GM12878 (cell line): Measurements from ENCODE around the gene GPR108. TPM values are rescaled to one million over a fixed set of nuclear protein-coding genes. Genes with fewer than 3 reads are reported as not detected.

Source experiments
- ATAC-seq: fragments of 200-7000 bp; cut with Tn5 transposase; 3 replicates; pipeline ENCODE4 v1.9.1; 2020; ENCODE audit warnings: mild to moderate bottlenecking, moderate library complexity
- BruUV-seq: library from RNA; stranded (reverse); fragments of 400-500 nt; replicated peaks from 2 replicates; lab custom pipeline; 2021; lab: Mats Ljungman, UMichigan
- CTCF ChIA-PET: fragments of 300-600 bp; sonication (Branson Sonifier 250); formaldehyde crosslinking; extraction: SDS; loops from one replicate; lab custom pipeline; 2021; ENCODE audit warnings: inconsistent platforms; lab: Yijun Ruan, JAX
- POLR2A ChIA-PET: fragments of 350-600 bp; formaldehyde crosslinking; extraction: SDS; loops from one replicate; lab custom pipeline; 2021; ENCODE audit warnings: inconsistent platforms; lab: Charles Lee
- RAD21 ChIA-PET: fragments of 300-600 bp; sonication (Branson Sonifier 250); formaldehyde crosslinking; loops from one replicate; lab custom pipeline; 2023; ENCODE audit warnings: antibody characterized with exemption; ENCODE audit not compliant: unreplicated experiment; lab: Charles Lee
- SMC1A ChIA-PET: fragments of 300-600 bp; sonication (Branson Sonifier 250); formaldehyde crosslinking; loops from one replicate; lab custom pipeline; 2023; ENCODE audit not compliant: unreplicated experiment, uncharacterized antibody; lab: Charles Lee
- DNase-seq: peaks from one replicate; pipeline ENCODE4 v3.0.0-alpha.2; 2011; ENCODE audit warnings: low read depth, low spot score
- FAIRE-seq: peaks from 3 replicates; lab custom pipeline; 2011; peaks lifted over from hg19 to GRCh38; lab: Jason Lieb, UNC
- H2AFZ ChIP-seq: 2 replicates; pipeline ENCODE4 v1.6.0; 2011; ENCODE audit warnings: low read depth, low read length, control low read depth; ENCODE audit not compliant: control insufficient read depth
- H3K27ac ChIP-seq: 2 replicates; pipeline ENCODE4 v1.5.1; 2011; ENCODE audit warnings: control low read depth; ENCODE audit not compliant: control insufficient read depth, insufficient read depth
- H3K27me3 ChIP-seq, 2 experiments: replicated peaks in 1 of 2; 2 replicates each; pipeline versions ENCODE4 v1.6.0 to v1.6.1; 2011; ENCODE audit warnings: low read length in 1 of 2; ENCODE audit not compliant: control insufficient read depth in 2 of 2, insufficient read depth in 2 of 2
- H3K36me3 ChIP-seq, 2 experiments: 2 replicates each; pipeline ENCODE4 v1.5.1; 2011; ENCODE audit warnings: low read length in 1 of 2; ENCODE audit not compliant: control insufficient read depth in 2 of 2, insufficient read depth in 2 of 2
- H3K4me1 ChIP-seq: 2 replicates; pipeline ENCODE4 v1.6.1; 2011; ENCODE audit warnings: mild to moderate bottlenecking, low read length, moderate library complexity, mixed read lengths; ENCODE audit not compliant: control insufficient read depth, insufficient read depth
- H3K4me2 ChIP-seq: 2 replicates; pipeline ENCODE4 v1.6.0; 2011; ENCODE audit warnings: control low read depth; ENCODE audit not compliant: control insufficient read depth, insufficient read depth
- H3K4me3 ChIP-seq: fragments of 200-600 bp; sonication (generic); 2 replicates; pipeline ENCODE4 v1.5.1; 2016
- H3K79me2 ChIP-seq: 2 replicates; pipeline ENCODE4 v1.6.0; 2011; ENCODE audit warnings: low read length; ENCODE audit not compliant: control insufficient read depth, insufficient read depth
- H3K9ac ChIP-seq: 2 replicates; pipeline ENCODE4 v1.8.0; 2011; ENCODE audit warnings: low read length, control low read depth, mixed read lengths; ENCODE audit not compliant: control insufficient read depth, insufficient read depth
- H3K9me3 ChIP-seq: replicated peaks from 3 replicates; pipeline ENCODE4 v1.5.1; 2011; ENCODE audit warnings: mild to moderate bottlenecking, low read length; ENCODE audit not compliant: control insufficient read depth, insufficient read depth
- H4K20me1 ChIP-seq: 2 replicates; pipeline ENCODE4 v1.6.0; 2011; ENCODE audit not compliant: control insufficient read depth, insufficient read depth
- BACH1 ChIP-seq: fragments of 450-650 bp; IDR thresholded peaks from 2 replicates; pipeline ENCODE4 v1.6.1; 2017; ENCODE audit warnings: mild to moderate bottlenecking, borderline replicate concordance
- BHLHE40 ChIP-seq, 2 experiments: fragments of 450-650 bp in 1 of 2; IDR thresholded peaks; 2 replicates each; pipeline ENCODE4 v1.6.1; 2011 to 2017; ENCODE audit warnings: low read depth in 2 of 2, borderline replicate concordance in 1 of 2, improper control_type of control experiment in 1 of 2, low read length in 1 of 2, mild to moderate bottlenecking in 1 of 2
- BRCA1 ChIP-seq: IDR thresholded peaks from 2 replicates; pipeline ENCODE4 v1.6.1; 2011; ENCODE audit warnings: low read depth, low read length, improper control_type of control experiment
- CREM ChIP-seq: IDR thresholded peaks from 2 replicates; pipeline ENCODE4 v1.6.1; 2014; ENCODE audit warnings: antibody characterized with exemption, low read depth
- ESRRA ChIP-seq: IDR thresholded peaks from 2 replicates; pipeline ENCODE4 v1.6.1; 2012; ENCODE audit warnings: mild to moderate bottlenecking, low read length, improper control_type of control experiment
- HDGF ChIP-seq: fragments of 450-650 bp; IDR thresholded peaks from 2 replicates; pipeline ENCODE4 v1.6.1; 2016; ENCODE audit warnings: antibody characterized with exemption
- JUNB ChIP-seq: IDR thresholded peaks from 2 replicates; pipeline ENCODE4 v1.6.1; 2016; ENCODE audit warnings: antibody characterized with exemption, mild to moderate bottlenecking
- POLR2A ChIP-seq: IDR thresholded peaks from 2 replicates; pipeline ENCODE4 v1.6.1; 2011; ENCODE audit warnings: low read depth, mild to moderate bottlenecking, low read length
- RELA ChIP-seq: fragments of 450-650 bp; IDR thresholded peaks from 2 replicates; pipeline ENCODE4 v1.8.0; 2014; ENCODE audit warnings: borderline replicate concordance; ENCODE audit not compliant: partially characterized antibody
- RUNX3 ChIP-seq: IDR thresholded peaks from 2 replicates; pipeline ENCODE4 v1.6.1; 2012; ENCODE audit warnings: low read length, inconsistent platforms
- SIX5 ChIP-seq: IDR thresholded peaks from 2 replicates; pipeline ENCODE4 v1.6.1; 2011; ENCODE audit warnings: mild to moderate bottlenecking, low read depth, low read length, moderate library complexity; ENCODE audit not compliant: severe bottlenecking
- SPI1 ChIP-seq: IDR thresholded peaks from 2 replicates; pipeline ENCODE4 v1.6.1; 2011; ENCODE audit warnings: low read depth, mild to moderate bottlenecking, low read length, moderate library complexity, borderline replicate concordance; ENCODE audit not compliant: insufficient read depth
- ZNF207 ChIP-seq: fragments of 450-650 bp; IDR thresholded peaks from 2 replicates; pipeline ENCODE4 v1.6.1; 2014; ENCODE audit warnings: antibody characterized with exemption, mild to moderate bottlenecking, borderline replicate concordance
- WGBS: methylation state at CpG from one replicate; pipeline ENCODE4 v1.1.6; 2016; ENCODE audit warnings: low lambda C conversion rate; ENCODE audit not compliant: insufficient replicate concordance, insufficient coverage; ENCODE audit errors: missing lambda C conversion rate; 5-methylcytosine and 5-hydroxymethylcytosine counted together
- in situ Hi-C: fragments of 300-500 bp; cut with MboI; formaldehyde crosslinking; loops from 9 replicates; pipeline ENCODE4 v1.14.3; 2018; ENCODE audit warnings: mixed read lengths
- intact Hi-C: fragments of 100-400 bp; cut with micrococcal nuclease; formaldehyde crosslinking; loops from one replicate; pipeline ENCODE4 v1.14.2; 2022; ENCODE audit not compliant: unreplicated experiment
- polyA plus RNA-seq, 11 experiments: library from polyadenylated mRNA; depleted of rRNA in 4 of 11; unstranded in 6 of 11; stranded (reverse) in 5 of 11; fragments of >200 nt; fragmentation: Nextera tagmentation in 4 of 11; fragmentation: Illumina TruSeq in 1 of 11; extraction: Ambion mirVana in 4 of 11; extraction: Trizol in 1 of 11; gene quantifications; 1 replicate in 1 of 11; 2 replicates in 10 of 11; pipeline versions ENCODE4 v1.2.1 to v1.2.3, GENCODE V29; 2011 to 2016; ENCODE audit warnings: inconsistent platforms in 2 of 11, missing spikeins in 2 of 11, low read depth in 1 of 11
- total RNA-seq, 4 experiments: library from RNA; depleted of rRNA in 3 of 4; stranded (reverse); fragments of >200 nt in 3 of 4; fragmentation: Illumina TruSeq in 1 of 4; extraction: Trizol in 1 of 4; gene quantifications; 2 replicates each; pipeline versions ENCODE4 v1.2.1 to v1.2.3, GENCODE V29; 2013 to 2021
- TF ChIP-seq, protein P1 (sequence below): fragments of 150-350 bp; IDR thresholded peaks from 2 replicates; pipeline ENCODE4 v1.6.1; 2014; ENCODE audit warnings: mild to moderate bottlenecking, low read depth, low read length
- TF ChIP-seq, protein P2 (sequence below): fragments of 450-650 bp; IDR thresholded peaks from 2 replicates; pipeline ENCODE4 v1.6.1; 2017; ENCODE audit warnings: mild to moderate bottlenecking, moderate library complexity
- TF ChIP-seq, protein P3 (sequence below): fragments of 450-650 bp; conservative IDR thresholded peaks from 2 replicates; pipeline ENCODE4 v1.6.1; 2017; ENCODE audit warnings: mild to moderate bottlenecking, moderate library complexity

Gene GPR108
- total and polyA plus RNA-seq, 10 of the 15 experiments (the other 5 are each of a cell fraction or from before 2014, with no cell fraction given) = 4.4 to 87.2 (median 57.1) TPM

DNA sequence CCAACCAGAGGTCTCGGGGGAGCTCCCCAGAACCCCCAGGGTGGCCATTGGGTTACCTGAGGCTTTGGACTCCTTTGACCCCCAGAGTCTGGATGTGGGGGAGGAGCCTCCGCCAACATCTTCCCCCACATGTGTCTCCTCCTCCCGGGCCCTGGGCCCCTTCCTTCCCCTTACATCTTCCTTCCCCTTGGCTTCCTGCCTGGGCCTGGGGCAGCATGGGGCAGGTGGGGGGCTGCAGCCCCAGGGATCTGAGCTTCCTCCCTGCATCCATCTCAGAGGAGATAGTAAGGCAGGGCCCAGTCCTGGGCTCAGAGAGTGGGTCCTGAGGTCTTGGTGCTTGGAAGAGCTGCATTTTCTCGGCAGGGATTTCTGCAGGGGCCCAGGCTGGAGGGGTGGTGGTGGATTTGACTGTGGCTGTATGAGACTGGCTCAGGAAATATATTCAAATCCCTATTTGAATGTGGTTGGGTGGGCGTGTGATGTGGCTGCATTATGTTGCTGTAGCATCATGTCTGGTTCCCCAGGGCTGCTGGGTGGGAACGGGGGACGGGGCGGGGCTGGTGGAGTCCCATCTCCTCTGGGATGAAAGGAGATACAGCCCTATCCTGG, 36.0 kb upstream of the GPR108 start:
- WGBS = 5% methylated on average over 3 of the region's 8 CpGs
- in situ Hi-C loops = no loop called here
- Histone ChIP-seq H2AFZ (peak overlapping the region; percentile 28), H3K27ac (peak overlapping the region; percentile 94), H3K9me3 (no peaks in the 10 kb centered on the region; the same call in 2 of the 3 replicates), H3K27me3 (no peaks in the 10 kb centered on the region), H4K20me1 (no peaks in the 10 kb centered on the region), H3K36me3 (no peaks in the 10 kb centered on the region), H3K9ac (peak overlapping the region; percentile 92), H3K79me2 (peaks cover 51% of the 10 kb centered on the region), H3K4me3 (peak overlapping the region; percentile 96), H3K4me2 (peak overlapping the region; percentile 83), H3K4me1 (peaks cover 26% of the 10 kb centered on the region)
- ChIA-PET RAD21 (interaction anchor here (0.6 to 8.3 kb wide), 15 partner anchors 8 to 257 kb away, joined by 3 to 98 read pairs (median 4); partner anchors contain the start of gene GPR108), SMC1A (interaction anchor here (0.9 to 5.0 kb wide), 9 partner anchors 8 to 257 kb away, joined by 3 to 36 read pairs (median 7); partner anchors contain the start of gene GPR108), CTCF (interaction anchor here (0.7 to 7.3 kb wide), 9 partner anchors 18 to 256 kb away, joined by 3 to 79 read pairs (median 5); no protein-coding TSS in a partner anchor), POLR2A (interaction anchor here (0.6 to 4.3 kb wide), 17 partner anchors 8 to 401 kb away, joined by 3 to 72 read pairs (median 4); partner anchors contain the start of genes ALKBH7, DENND1C and GPR108)
- ATAC-seq (peak; percentile 60), DNase-seq (peak; percentile 64), FAIRE-seq (no peak)
- intact Hi-C loops = loop anchor here (2.0 kb wide), 1 partner anchor 89 kb away; no protein-coding TSS in a partner anchor
- no TSS peak for BruUV-seq
- TF ChIP-seq BHLHE40 (IDR thresholded peaks at IDR 0.05; ENCODE audit: borderline replicate concordance in 1 of 2, low read depth in 2 of 2, low read length in 1 of 2) (0 out of 4 replicates have a peak, but pooled peaks of 1 of the 2 experiments have one; percentile 22), HDGF (no peak), ESRRA (no peak), SPI1 (0 out of 2 replicates have a peak, but pooled peaks have one; percentile 15), RUNX3 (peak; percentile 91), CREM (0 out of 2 replicates have a peak, but pooled peaks have one; percentile 23), RELA (no peak), ZNF207 (no peak), JUNB (peak; percentile 23; the same call in 1 of the 2 replicates), BACH1 (no peak), BRCA1 (no peak), POLR2A (peak; percentile 66), SIX5 (no peak)
- TF ChIP-seq, protein P1, sequence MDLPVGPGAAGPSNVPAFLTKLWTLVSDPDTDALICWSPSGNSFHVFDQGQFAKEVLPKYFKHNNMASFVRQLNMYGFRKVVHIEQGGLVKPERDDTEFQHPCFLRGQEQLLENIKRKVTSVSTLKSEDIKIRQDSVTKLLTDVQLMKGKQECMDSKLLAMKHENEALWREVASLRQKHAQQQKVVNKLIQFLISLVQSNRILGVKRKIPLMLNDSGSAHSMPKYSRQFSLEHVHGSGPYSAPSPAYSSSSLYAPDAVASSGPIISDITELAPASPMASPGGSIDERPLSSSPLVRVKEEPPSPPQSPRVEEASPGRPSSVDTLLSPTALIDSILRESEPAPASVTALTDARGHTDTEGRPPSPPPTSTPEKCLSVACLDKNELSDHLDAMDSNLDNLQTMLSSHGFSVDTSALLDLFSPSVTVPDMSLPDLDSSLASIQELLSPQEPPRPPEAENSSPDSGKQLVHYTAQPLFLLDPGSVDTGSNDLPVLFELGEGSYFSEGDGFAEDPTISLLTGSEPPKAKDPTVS = no peak
- TF ChIP-seq, protein P2, sequence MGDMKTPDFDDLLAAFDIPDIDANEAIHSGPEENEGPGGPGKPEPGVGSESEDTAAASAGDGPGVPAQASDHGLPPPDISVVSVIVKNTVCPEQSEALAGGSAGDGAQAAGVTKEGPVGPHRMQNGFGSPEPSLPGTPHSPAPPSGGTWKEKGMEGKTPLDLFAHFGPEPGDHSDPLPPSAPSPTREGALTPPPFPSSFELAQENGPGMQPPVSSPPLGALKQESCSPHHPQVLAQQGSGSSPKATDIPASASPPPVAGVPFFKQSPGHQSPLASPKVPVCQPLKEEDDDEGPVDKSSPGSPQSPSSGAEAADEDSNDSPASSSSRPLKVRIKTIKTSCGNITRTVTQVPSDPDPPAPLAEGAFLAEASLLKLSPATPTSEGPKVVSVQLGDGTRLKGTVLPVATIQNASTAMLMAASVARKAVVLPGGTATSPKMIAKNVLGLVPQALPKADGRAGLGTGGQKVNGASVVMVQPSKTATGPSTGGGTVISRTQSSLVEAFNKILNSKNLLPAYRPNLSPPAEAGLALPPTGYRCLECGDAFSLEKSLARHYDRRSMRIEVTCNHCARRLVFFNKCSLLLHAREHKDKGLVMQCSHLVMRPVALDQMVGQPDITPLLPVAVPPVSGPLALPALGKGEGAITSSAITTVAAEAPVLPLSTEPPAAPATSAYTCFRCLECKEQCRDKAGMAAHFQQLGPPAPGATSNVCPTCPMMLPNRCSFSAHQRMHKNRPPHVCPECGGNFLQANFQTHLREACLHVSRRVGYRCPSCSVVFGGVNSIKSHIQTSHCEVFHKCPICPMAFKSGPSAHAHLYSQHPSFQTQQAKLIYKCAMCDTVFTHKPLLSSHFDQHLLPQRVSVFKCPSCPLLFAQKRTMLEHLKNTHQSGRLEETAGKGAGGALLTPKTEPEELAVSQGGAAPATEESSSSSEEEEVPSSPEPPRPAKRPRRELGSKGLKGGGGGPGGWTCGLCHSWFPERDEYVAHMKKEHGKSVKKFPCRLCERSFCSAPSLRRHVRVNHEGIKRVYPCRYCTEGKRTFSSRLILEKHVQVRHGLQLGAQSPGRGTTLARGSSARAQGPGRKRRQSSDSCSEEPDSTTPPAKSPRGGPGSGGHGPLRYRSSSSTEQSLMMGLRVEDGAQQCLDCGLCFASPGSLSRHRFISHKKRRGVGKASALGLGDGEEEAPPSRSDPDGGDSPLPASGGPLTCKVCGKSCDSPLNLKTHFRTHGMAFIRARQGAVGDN = no peak
- TF ChIP-seq, protein P3, sequence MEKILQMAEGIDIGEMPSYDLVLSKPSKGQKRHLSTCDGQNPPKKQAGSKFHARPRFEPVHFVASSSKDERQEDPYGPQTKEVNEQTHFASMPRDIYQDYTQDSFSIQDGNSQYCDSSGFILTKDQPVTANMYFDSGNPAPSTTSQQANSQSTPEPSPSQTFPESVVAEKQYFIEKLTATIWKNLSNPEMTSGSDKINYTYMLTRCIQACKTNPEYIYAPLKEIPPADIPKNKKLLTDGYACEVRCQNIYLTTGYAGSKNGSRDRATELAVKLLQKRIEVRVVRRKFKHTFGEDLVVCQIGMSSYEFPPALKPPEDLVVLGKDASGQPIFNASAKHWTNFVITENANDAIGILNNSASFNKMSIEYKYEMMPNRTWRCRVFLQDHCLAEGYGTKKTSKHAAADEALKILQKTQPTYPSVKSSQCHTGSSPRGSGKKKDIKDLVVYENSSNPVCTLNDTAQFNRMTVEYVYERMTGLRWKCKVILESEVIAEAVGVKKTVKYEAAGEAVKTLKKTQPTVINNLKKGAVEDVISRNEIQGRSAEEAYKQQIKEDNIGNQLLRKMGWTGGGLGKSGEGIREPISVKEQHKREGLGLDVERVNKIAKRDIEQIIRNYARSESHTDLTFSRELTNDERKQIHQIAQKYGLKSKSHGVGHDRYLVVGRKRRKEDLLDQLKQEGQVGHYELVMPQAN = no peak
